ENCODE data around the gene MPP3.
"Not testable (repeated sequence)": the region's sequence is repeated elsewhere in the genome, so short reads cannot be mapped to it uniquely, and the experiment has no call there.

The MPP3 gene

GRCh38 chr17:43861960-43862359, 29.0 kb upstream of the MPP3 start:
- no peak for DNase-seq (ENCODE audit: low read depth in 2 of 2)

GRCh38 chr17:43860927-43861622, 28.1 kb upstream of the MPP3 start:
- no peak for DNase-seq (ENCODE audit: low read depth in 2 of 2)

DNA sequence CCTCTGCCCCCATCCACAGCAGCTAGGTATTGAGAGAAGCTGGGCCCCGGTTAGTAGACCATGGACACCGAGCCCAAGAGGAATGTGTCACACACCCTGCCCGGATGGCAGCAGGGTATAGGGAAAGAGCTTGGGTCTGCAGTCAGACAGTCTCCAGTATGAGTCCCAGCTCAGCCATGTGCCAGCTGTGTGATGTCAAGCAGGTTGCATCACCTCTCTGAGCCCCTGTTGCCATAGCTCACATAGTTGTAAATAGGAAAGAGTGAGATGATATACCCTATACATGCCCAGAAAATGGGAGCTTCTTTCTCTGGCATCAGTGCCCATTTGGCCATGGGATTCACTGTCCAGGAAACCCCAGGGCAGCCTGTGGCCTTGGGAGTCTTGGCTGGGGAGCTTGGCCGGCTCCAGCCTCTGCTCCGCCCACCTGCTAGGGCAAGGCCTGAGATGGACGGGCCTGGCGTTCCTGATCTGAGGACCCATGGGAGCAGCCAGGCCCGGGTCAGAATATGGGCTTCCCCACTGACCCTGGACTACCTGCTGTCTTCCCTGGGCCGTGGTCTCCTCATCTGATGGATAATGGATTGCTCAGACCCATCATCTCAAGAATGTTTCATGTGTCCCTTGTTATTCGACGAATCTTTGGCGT, 27.3 kb upstream of the MPP3 start:
- DNase-seq (ENCODE audit: low read depth in 2 of 2): no peak

- no peak for DNase-seq (ENCODE audit: low read depth in 2 of 2)
These were observed 25.1 kb upstream of the MPP3 start for GRCh38 chr17:43857957-43858600.

DNA sequence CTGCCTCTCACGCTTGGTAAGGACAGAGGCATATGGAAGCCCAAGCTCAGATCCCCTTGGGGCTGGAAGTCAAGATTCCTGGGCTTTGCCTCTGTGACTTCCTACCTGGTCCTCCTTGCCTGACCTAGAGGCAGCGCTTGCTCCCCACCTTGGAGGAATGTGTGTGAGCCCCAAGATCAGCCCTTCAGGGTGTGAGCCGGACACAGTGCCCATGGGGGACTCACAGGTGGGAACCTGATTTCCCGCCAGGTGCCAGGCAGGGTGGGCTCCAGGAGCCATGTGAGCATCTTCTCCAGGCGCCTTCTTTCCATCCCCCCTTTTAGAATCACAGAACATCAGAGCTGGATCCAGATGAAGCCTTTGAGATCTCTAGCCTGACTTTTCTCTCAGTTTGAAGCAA, 24.2 kb upstream of the MPP3 start:
- no peak for DNase-seq (ENCODE audit: low read depth in 2 of 2)

DNA sequence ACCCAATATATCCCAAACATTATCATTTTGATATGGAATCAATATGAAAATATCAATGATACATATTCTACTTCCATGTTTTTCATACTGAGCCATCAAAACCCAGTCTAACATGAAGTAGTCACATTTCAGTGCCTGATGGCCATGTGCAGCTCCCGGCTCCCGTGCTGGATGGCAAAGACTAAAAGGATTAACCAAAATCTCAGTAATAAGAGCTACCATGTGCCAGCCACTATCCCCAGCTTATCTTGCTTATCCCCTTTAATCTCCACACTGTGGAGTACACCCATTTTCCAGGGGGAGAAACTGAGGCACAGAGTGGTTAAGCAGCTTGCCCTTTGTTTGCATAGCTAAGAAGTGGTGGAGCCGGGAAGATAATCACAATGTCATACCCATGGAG, 23.2 kb upstream of the MPP3 start:
- no peak for DNase-seq (ENCODE audit: low read depth in 2 of 2)

GRCh38 chr17:43855061-43855460, 22.1 kb upstream of the MPP3 start:
- DNase-seq (ENCODE audit: low read depth in 2 of 2): no peak

GRCh38 chr17:43854498-43854897, 21.6 kb upstream of the MPP3 start:
- DNase-seq (ENCODE audit: low read depth in 2 of 2): no peak

- DNase-seq (ENCODE audit: low read depth in 2 of 2): no peak
These were observed 20.6 kb upstream of the MPP3 start for GRCh38 chr17:43853546-43853945.

- no peak for DNase-seq (ENCODE audit: low read depth in 2 of 2)
These were observed 19.6 kb upstream of the MPP3 start for GRCh38 chr17:43852571-43852970.

- no peak for DNase-seq (ENCODE audit: low read depth in 2 of 2)
These were observed 16.2 kb upstream of the MPP3 start for GRCh38 chr17:43849116-43849515.

DNA sequence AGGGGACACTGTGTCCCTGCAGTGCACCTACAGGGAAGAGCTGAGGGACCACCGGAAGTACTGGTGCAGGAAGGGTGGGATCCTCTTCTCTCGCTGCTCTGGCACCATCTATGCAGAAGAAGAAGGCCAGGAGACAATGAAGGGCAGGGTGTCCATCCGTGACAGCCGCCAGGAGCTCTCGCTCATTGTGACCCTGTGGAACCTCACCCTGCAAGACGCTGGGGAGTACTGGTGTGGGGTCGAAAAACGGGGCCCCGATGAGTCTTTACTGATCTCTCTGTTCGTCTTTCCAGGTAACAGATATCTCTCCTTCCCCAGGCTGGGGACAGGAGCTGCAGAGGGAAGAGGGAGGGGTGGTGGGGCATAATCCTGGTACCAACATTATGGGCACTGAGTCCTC, 15.7 kb upstream of the MPP3 start:
- no peak for DNase-seq (ENCODE audit: low read depth in 2 of 2)

GRCh38 chr17:43846963-43847371, 14.0 kb upstream of the MPP3 start, which contains the start of gene CD300LG:
TSS of gene CD300LG (plus strand) at chr17:43847176. CDS start at chr17:43847217, 41 bp downstream.
- no peak for DNase-seq (ENCODE audit: low read depth in 2 of 2)

DNA sequence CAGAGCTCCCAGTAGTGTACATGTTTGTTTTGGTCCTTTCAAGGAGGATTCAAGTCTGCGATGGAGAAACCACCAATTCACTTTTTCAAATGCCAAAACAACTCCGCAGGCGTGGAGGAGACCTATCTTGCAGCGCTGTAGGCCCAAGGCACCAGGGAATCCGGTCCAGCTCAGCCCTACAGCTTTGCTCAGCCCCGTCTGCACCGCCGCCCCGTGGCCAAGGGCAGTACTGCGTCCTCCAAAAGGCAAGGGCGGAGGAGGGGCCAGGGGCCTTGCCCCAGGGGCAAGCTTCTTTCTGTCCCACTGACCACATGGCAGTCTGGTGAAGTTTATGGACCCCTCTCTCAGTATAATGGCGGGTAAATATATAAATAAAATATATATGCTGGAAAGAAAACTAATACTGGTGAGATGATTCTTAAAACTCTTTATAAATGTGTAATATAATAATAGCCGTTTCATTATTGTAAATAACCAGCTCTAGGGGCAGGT, 13.3 kb upstream of the MPP3 start:
- peak; percentile 68 to 88 for DNase-seq (ENCODE audit: low read depth in 2 of 2)

DNA sequence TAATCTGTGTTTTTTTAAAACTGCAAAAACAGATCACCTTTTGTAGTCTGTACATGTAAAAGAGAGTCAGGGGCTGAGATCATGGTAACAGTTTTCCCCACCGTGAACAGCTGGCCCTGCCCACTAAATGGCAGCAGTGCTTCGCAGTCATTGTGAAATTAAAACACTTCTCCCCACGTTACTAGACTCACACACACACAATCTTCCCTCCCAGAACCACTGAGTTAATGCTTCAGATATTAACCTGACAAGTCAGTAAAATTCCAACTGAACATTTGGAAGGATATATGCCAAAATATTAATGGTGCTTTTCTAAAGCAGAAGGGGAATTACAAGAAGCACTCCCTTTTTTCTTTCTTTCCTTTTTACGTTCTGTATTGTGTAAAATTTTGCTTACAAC, 12.8 kb upstream of the MPP3 start:
- DNase-seq (ENCODE audit: low read depth in 2 of 2): no peak

- DNase-seq (ENCODE audit: low read depth in 2 of 2): no peak
These were observed 11.3 kb upstream of the MPP3 start for GRCh38 chr17:43844241-43844640.

DNA sequence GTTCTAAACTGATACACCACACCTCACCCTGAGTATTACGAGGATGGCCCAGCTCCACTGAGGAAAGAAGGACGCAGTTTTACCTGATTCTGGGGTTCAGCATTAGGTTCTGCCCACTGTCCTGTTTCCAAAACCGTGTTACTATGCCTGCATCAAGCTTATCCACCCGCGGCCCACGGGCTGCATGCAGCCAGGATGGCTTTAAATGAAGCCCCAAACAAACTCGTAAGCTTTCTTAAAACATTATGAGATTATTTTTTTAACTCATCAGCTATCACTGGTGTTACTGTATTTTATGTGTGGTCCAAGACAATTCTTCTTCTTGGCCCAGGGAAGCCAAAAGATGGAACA, 10.0 kb upstream of the MPP3 start:
- DNase-seq (ENCODE audit: low read depth in 2 of 2): no peak

GRCh38 chr17:43842091-43842974, 9.4 kb upstream of the MPP3 start:
- DNase-seq (ENCODE audit: low read depth in 2 of 2): not testable (repeated sequence)

- no peak for DNase-seq (ENCODE audit: low read depth in 2 of 2)
These were observed 8.3 kb upstream of the MPP3 start for GRCh38 chr17:43841282-43841681.

DNA sequence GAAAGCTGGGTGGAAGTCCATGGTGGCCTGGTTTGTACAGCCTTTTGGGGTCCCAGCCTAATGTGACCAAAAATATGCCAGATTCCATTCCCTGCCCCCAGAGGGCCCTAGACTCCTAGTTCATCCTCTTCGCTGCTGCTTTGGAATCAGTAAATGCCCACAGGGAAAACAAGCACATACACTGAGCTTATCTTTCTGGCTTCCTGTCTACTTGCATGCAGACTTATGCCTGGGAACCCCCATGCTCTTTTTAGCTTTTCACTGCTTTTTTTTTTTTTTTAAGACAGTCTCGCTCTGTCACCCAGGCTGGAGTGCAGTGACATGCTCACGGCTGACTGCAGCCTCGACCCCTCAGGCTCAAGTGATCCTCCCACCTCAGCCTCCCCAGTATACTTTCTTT, 7.9 kb upstream of the MPP3 start:
- no peak for DNase-seq (ENCODE audit: low read depth in 2 of 2)

DNA sequence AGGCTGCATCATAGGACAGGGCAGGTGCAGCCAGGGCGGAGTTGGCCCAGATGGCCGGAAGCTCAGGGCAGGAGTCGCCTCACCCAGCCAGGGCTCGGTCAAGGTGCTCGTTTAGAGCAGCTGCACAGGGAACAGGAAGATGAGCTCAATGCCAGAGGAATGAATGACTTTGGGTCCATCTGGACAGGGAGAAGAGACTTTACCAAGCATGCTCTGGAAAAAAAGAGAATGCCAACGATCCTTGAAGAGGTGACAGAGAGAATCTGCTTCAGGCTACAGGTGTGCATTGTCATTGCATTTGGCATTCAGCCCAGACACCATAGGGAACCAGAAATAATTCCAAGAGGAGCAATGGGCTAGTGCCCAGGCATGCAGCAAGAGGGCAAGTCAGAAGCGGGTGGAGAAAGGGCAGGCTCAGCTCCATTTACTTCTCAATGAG, 6.7 kb upstream of the MPP3 start:
- DNase-seq (ENCODE audit: low read depth in 2 of 2): no peak

- DNase-seq (ENCODE audit: low read depth in 2 of 2): no peak
These were observed 1.2 kb upstream of the MPP3 start for GRCh38 chr17:43834106-43834505.
